GM12874 (cell line): Measurements from ENCODE around the gene PTPRN2.

ENCODE experiments used
- CTCF ChIP-seq: IDR thresholded peaks from 2 replicates; pipeline ENCODE4 v1.5.1; 2011; ENCODE audit warnings: low read depth, mild to moderate bottlenecking, control low read depth, low read length, moderate library complexity; ENCODE audit not compliant: insufficient read depth

The PTPRN2 gene

GRCh38 chr7:158463317-158463716 is 124.3 kb downstream of the PTPRN2 start:
- TF ChIP-seq CTCF: no peak

GRCh38 chr7:158461824-158462223 is 125.8 kb downstream of the PTPRN2 start:
- TF ChIP-seq CTCF: no peak

- TF ChIP-seq CTCF: no peak
These were observed 127.0 kb downstream of the PTPRN2 start for GRCh38 chr7:158460665-158461064.

- TF ChIP-seq CTCF: no peak
These were observed 128.8 kb downstream of the PTPRN2 start for GRCh38 chr7:158458716-158459282.

GRCh38 chr7:158458096-158458495 is 129.5 kb downstream of the PTPRN2 start:
- no peak for TF ChIP-seq CTCF

GRCh38 chr7:158454631-158455030 is 133.0 kb downstream of the PTPRN2 start:
- no peak for TF ChIP-seq CTCF

- TF ChIP-seq CTCF: no peak
These were observed 134.0 kb downstream of the PTPRN2 start for GRCh38 chr7:158453663-158454062.
